Immature natural killer cell (primary cell): Measurements from ENCODE around the gene COA6. TPM values are rescaled to one million over a fixed set of nuclear protein-coding genes. Genes with fewer than 3 reads are reported as not detected.

Source experiments
- polyA plus RNA-seq, 3 donors: library from polyadenylated mRNA; unstranded; fragments of 300-500 nt; fragmentation: Illumina TruSeq; gene quantifications; one replicate each; pipeline ENCODE4 v1.2.3, GENCODE V29; 2021

The COA6 gene
- polyA plus RNA-seq, 3 donors from 2014 or later, result 20.3 to 41.0 (median 34.8) TPM

Other genes with a start within 250 kb of the COA6 start
- gene TARBP1, start 105.7 kb downstream of the COA6 start, polyA plus RNA-seq, result 10 to 100 TPM in 1 of 3 donors, 1 to 10 TPM in 2; 4.7 to 11.1 (median 7.0) TPM
- gene IRF2BP2, start 236.7 kb downstream of the COA6 start, polyA plus RNA-seq, result 10 to 100 TPM; 19.1 to 28.2 (median 26.4) TPM